PFSK-1 (cell line): Measurements from ENCODE around the gene RWDD4.

Source experiments
- FOXP2 ChIP-seq: optimal IDR thresholded peaks from 2 replicates; pipeline ENCODE3; 2011; ENCODE audit warnings: borderline replicate concordance, control low read depth, inconsistent platforms; ENCODE audit not compliant: insufficient read depth; ENCODE audit errors: extremely low read length, extremely low read depth
- POLR2AphosphoS5 ChIP-seq: IDR thresholded peaks from 2 replicates; pipeline ENCODE4 v1.6.1; 2012; ENCODE audit warnings: low read depth, mild to moderate bottlenecking, control low read depth, low read length, moderate library complexity
- SIN3A ChIP-seq: IDR thresholded peaks from 2 replicates; pipeline ENCODE4 v1.6.1; 2012; ENCODE audit warnings: mild to moderate bottlenecking, low read length, moderate library complexity, borderline replicate concordance; ENCODE audit not compliant: insufficient read depth
- TAF1 ChIP-seq: IDR thresholded peaks from 2 replicates; pipeline ENCODE4 v1.6.1; 2012; ENCODE audit warnings: low read length, control low read depth, borderline replicate concordance; ENCODE audit not compliant: insufficient read depth
- TF ChIP-seq, protein P1 (sequence below), 2 experiments: IDR thresholded peaks; 2 replicates each; pipeline versions ENCODE4 v1.6.1 to v1.8.0; 2011 to 2012; ENCODE audit warnings: low read depth in 2 of 2, low read length in 2 of 2, control low read depth in 1 of 2, inconsistent platforms in 1 of 2, mild to moderate bottlenecking in 1 of 2, moderate library complexity in 1 of 2; ENCODE audit not compliant: insufficient read depth in 1 of 2

Gene RWDD4

DNA sequence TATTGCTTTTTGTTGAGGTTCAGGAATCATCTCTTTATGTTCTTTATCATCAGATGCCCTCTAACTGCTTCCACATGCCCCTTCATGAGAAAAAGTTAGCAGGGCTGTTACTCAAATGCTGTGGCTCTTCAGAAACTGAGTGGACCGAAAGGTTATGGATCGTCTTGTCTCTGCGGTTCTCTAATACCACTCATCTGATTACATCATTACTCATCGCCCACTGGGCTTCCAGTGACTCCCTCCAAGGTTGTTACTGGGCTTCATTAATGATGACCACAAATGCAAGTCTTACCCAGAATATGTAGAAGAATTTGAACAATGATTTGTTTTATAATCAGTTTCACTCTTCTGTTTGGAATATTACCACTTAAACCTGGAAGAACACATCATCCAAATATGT, 67.7 kb downstream of the RWDD4 start:
- TF ChIP-seq SIN3A (no peak), FOXP2 (no peak), POLR2AphosphoS5 (no peak), TAF1 (no peak)
- TF ChIP-seq, protein P1, sequence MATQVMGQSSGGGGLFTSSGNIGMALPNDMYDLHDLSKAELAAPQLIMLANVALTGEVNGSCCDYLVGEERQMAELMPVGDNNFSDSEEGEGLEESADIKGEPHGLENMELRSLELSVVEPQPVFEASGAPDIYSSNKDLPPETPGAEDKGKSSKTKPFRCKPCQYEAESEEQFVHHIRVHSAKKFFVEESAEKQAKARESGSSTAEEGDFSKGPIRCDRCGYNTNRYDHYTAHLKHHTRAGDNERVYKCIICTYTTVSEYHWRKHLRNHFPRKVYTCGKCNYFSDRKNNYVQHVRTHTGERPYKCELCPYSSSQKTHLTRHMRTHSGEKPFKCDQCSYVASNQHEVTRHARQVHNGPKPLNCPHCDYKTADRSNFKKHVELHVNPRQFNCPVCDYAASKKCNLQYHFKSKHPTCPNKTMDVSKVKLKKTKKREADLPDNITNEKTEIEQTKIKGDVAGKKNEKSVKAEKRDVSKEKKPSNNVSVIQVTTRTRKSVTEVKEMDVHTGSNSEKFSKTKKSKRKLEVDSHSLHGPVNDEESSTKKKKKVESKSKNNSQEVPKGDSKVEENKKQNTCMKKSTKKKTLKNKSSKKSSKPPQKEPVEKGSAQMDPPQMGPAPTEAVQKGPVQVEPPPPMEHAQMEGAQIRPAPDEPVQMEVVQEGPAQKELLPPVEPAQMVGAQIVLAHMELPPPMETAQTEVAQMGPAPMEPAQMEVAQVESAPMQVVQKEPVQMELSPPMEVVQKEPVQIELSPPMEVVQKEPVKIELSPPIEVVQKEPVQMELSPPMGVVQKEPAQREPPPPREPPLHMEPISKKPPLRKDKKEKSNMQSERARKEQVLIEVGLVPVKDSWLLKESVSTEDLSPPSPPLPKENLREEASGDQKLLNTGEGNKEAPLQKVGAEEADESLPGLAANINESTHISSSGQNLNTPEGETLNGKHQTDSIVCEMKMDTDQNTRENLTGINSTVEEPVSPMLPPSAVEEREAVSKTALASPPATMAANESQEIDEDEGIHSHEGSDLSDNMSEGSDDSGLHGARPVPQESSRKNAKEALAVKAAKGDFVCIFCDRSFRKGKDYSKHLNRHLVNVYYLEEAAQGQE (IDR thresholded peaks at IDR 0.05; ENCODE audit: insufficient read depth in 1 of 2, low read depth in 2 of 2, low read length in 2 of 2), result no peak
